HG02884 (cell line): ENCODE data around the gene SET.
A peak's percentile ranks its signal among the peaks of the same experiment; 100 is the strongest.

Source experiments
- ATAC-seq: cut with Tn5 transposase; IDR thresholded peaks from one replicate; pipeline ENCODE4 v1.9.1; 2021; ENCODE audit warnings: mild to moderate bottlenecking, moderate library complexity; ENCODE audit not compliant: unreplicated experiment

SET gene

DNA sequence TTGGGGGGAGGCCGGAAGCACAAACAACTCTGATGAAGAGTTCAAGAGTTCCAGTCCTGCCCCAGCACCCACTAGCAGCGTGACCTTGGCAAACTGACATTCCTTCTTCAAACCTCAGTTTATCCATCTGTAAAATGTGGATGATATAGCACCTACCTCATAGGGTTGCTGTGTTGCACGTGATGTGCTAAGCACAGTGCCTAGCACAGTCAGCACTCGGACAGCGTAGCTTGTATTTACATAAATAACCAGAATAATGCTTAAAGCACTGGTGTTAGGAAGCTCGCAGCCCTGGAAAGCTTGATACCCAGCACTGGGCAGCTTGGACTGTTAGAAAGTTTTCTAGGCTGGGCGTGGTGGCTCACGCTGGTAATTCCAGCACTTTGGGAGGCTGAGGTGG is 18.4 kb downstream of the SET start:
- no peak for ATAC-seq

DNA sequence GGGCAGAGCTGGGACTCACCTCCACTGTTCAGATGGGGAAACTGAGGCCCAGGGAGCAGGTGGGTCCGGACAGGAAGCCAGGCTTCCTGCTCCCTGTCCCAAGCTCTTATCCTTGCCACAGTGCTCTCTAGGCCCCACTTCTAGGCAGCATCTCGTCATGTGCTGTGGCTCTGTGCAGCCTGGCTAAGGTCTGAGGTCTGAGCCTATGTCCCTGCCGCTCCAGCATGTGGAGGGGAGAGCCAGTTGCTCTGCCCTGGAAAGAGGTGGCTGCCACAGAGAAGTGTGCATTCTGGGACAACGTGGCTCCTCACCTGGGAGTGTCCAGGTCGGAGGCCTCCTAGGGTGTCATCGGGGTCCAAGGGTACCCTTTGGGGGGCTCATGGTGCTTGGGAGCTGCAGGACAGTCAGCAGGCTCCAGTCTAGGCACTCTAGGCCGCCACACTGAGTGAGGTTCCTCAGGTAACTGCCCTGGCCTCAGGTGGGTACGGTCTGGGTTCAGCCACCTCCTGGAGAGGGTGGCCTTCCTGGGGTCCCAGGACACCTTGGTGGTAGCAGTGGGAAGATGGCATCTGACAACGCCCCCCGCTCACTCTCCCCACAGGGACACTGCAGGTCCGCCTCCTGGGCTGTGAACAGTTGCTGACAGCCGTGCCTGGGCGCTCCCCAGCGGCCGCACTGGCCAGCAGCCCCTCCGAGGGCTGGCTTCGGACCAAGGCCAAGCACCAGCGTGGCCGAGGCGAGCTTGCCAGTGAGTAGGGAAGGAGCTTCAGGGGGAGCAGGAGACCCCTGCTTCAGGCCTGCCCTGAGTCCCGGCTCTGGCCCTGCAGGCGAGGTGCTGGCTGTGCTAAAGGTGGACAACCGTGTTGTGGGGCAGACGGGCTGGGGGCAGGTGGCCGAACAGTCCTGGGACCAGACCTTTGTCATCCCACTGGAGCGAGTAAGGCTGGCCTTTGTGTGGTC is 23.7 kb downstream of the SET start:
- ATAC-seq, result no peak

DNA sequence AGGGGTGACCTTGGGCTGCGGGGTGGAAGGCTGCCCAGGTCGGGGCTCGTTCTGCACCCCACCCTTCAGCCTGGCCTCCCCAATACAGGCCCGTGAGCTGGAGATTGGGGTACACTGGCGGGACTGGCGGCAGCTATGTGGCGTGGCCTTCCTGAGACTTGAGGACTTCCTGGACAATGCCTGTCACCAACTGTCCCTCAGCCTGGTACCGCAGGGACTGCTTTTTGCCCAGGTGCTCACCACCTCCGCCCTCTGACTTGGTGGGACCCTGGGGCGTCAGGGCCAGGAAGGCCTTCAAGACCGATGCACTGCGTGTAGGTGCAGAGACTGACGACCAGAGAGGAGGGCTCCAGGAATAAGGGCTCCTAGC is 24.4 kb downstream of the SET start:
- ATAC-seq, result no peak

- no peak for ATAC-seq
Measured at GRCh38 chr9:128713941-128714573, 25.0 kb downstream of the SET start.

- ATAC-seq, result no peak
Measured at GRCh38 chr9:128714586-128715435, 25.8 kb downstream of the SET start.

DNA sequence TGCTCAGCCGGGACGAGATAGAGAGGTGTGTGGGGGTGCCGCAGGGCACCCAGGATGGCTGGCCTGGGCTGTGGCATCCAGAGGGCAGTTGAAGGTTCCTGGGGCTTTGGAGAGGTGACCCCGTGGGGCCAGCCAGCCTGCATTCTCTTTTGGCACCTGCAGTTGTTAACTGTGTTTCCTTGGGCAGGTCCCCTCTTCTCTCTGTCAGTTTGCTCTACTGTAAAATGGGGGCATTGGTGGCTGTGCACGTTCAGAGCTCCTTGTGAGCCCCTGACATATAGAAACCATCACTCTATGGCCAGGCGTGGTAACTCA is 26.4 kb downstream of the SET start:
- ATAC-seq, result no peak

DNA sequence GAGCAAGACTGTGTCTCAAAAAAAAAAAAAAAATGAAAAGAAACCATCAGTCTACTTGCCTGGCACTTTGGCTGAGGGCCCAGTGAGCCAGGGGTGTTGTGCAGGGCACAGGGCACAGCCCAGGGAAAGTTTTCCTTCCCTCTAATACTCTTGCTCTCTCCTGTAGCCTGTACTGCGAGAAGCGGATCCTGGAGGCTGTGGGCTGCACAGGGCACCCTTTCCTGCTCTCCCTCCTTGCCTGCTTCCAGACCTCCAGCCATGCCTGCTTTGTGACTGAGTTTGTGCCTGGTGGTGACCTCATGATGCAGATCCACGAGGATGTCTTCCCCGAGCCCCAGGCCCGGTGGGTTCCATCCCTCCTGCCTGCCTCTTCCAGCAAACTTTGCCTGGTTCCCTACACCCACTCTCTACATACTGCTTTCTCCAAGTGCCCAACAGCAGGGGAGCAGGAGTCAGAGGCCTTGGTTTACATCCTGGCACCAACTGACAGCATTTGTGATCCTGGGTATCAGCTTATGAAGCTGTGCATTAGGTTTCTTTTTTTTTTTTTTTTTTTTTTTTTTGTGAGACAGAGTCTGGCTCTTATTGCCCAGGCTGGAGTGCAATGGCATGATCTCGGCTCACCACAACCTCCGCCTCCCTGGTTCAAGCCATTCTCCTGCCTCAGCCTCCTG is 27.7 kb downstream of the SET start:
- no peak for ATAC-seq

GRCh38 chr9:128718047-128718446 is 29.0 kb downstream of the SET start:
- no peak for ATAC-seq

DNA sequence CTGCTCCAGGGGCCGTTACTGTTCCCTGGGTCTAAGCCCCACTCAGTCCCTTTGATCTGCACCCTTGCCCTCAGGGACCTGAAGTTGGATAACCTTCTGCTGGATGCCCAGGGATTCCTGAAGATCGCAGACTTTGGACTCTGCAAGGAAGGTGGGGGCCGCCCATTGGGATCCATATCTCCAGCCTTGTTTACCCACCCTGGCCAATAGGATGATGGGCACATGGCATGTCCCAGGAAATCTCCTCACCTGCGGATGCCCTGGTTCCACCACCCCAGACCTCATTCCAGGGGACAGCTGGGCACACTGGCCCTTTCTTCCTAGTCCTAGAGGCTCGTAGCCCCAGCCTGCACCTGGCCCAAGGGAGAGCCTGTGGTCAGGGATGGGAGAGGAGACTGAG is 29.5 kb downstream of the SET start:
- no peak for ATAC-seq

- no peak for ATAC-seq
Measured at GRCh38 chr9:128719919-128720605, 31.0 kb downstream of the SET start.

GRCh38 chr9:128720841-128721486 is 31.9 kb downstream of the SET start:
- ATAC-seq, result no peak

DNA sequence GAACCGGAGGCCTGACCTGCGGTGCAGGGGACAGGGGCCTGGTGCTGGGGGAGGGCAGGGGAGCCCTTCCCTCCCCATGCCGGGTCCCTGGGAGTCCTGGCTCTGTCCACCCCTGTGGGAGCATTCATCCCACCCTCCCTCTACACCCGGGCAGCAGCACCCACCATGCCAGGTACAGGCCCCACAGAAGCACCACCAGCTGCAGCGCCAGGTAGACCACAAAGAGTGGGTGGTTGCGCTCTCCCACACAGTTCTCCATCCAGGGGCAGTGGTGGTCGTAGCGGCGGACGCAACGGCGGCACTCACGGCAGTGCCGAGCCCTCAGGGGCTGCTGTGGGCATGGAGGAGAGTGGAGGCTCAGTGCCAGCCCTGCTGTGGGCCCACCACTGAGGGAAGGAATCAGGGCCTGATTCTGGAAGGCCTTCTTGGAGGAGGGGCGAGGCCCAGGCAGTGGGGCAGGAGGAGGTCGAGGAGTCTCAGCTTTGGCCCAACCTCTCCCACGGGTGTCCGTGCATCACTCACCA is 32.5 kb downstream of the SET start:
- no peak for ATAC-seq

DNA sequence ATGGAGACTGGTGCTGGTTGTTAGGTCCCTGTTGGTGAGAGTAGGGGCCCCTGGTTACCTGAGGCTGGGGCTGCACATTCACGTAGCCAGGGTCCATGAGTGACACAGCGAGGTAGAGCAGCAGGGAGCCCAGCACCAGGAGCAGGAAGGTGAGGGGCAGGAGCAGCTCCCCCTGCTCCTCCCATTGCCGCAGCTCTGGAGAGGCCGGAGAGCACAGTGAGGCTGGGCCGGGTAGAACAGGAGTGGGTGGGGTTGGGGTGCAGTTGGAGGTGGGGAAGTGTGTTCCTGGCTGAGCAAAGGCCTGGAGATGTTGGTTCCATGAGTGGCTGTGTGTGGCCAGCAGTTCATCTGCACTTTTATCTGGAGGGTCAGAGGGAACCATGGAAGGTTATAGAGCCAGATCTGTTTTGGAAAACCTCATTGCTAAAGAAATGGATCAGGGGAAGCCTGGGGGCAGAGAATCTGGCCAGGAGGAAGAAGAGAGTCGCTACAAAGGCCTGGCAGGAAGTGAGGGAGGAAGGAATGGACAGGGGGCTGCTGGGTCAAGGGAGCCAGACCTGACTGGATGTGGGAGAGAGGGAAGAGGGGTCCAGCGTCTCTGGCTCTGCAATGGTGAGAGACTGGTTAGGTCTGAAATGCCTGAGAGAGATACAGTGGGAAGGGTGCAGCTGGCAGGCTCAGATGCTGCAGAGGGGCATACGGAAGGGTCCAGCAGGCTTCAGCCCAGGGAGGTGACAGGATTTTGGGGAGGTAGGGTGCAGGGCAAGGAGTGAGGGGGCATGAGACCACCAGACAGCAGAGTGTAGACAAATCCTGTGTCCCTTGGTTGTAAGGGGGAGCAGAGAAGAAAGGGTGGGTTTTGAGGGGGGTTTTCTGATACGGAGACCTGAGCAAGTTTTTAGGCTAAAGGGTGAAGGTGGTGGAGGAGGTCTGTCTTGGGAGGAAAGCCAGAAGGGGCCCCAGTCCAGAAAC is 33.6 kb downstream of the SET start:
- no peak for ATAC-seq

GRCh38 chr9:128723352-128723865 is 34.4 kb downstream of the SET start:
- ATAC-seq, result no peak

DNA sequence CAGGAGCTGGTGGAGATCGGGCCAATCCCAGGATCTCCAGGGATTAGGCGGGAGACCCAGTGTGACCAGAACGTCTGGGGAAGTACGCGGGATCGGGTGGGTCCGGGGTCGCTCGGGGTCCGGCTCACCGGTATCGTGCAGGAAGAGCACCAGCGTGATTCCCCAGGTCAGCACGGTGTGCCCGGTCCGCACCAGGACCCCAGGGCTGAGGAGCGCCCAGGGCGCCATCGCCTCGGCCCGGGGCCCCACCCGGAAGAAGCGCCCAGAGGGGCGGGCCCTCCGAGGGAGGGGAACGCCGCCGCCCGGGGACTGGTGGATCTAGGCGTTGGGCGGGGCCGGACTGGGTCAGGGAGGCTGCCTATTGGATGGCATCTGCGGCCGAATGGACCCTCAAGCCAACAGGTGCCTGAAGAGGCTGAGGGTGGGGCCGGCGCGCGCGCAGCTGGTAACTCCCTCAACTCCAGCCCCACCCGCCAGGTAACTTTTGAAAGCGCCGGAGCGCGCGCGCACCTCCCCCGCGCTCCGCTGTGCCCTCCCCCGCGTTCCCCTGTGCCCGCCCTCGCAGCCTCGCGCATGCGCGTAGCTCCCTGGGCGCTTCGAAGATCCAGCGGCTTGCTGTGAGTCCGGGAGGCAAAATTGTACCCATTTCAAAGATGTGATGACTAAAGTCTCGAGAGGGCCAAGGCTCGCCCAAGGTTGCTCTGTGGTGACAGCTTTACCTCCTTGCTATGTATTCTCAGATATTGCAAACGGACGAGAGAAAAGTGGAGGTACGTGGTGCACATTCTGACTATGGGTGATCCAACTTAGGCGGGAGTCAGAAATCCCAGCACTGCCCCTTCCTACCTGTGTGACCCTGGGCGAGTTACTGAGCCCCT is 35.1 kb downstream of the SET start, which contains the start of gene ZDHHC12:
Gene ZDHHC12 (minus strand): TSS at position 262 of the 878 bp plus-strand sequence. CDS start 34 bp downstream, at position 228.
- ATAC-seq, result peak; percentile 90

- ATAC-seq, result peak; percentile 3
Measured at GRCh38 chr9:128724744-128725211, 35.8 kb downstream of the SET start.

GRCh38 chr9:128727640-128728248 is 38.7 kb downstream of the SET start:
- ATAC-seq, result no peak
